Loucy (cell line): ENCODE measurements around the gene TDRD1.

Experiments used
- H2AFZ ChIP-seq: fragments of 200-600 bp; sonication (generic); 2 replicates; pipeline ENCODE4 v1.6.0; 2016; ENCODE audit warnings: antibody characterized with exemption, mild to moderate bottlenecking, low read length, moderate library complexity
- H3F3A ChIP-seq: fragments of 200-600 bp; 2 replicates; pipeline ENCODE4 v1.6.0; 2016; ENCODE audit warnings: antibody characterized with exemption, low read depth, mild to moderate bottlenecking
- H3K27me3 ChIP-seq: fragments of 200-600 bp; sonication (generic); 2 replicates; pipeline ENCODE4 v1.6.1; 2014; ENCODE audit warnings: low read length, mild to moderate bottlenecking; ENCODE audit not compliant: insufficient read depth, poor library complexity, severe bottlenecking
- H3K36me3 ChIP-seq: fragments of 200-600 bp; sonication (generic); 2 replicates; pipeline ENCODE4 v1.6.1; 2016; ENCODE audit warnings: low read length; ENCODE audit not compliant: insufficient read depth
- H3K4me1 ChIP-seq: fragments of 200-600 bp; sonication (generic); 2 replicates; pipeline ENCODE4 v1.5.1; 2014; ENCODE audit warnings: low read length, mild to moderate bottlenecking; ENCODE audit not compliant: insufficient read depth, poor library complexity, severe bottlenecking
- H3K4me2 ChIP-seq: fragments of 200-600 bp; sonication (generic); 2 replicates; pipeline ENCODE4 v1.6.0; 2014; ENCODE audit warnings: antibody characterized with exemption, low read length, low read depth, mild to moderate bottlenecking; ENCODE audit not compliant: poor library complexity, severe bottlenecking
- H3K4me3 ChIP-seq: fragments of 200-600 bp; sonication (generic); 2 replicates; pipeline ENCODE4 v1.5.1; 2014; ENCODE audit warnings: low read length, mild to moderate bottlenecking, mixed read lengths; ENCODE audit not compliant: poor library complexity, severe bottlenecking
- H3K79me2 ChIP-seq: fragments of 200-600 bp; sonication (generic); 2 replicates; pipeline ENCODE4 v1.6.1; 2014; ENCODE audit warnings: low read length; ENCODE audit not compliant: insufficient read depth
- H3K9ac ChIP-seq: fragments of 200-600 bp; sonication (generic); 2 replicates; pipeline ENCODE4 v1.6.0; 2014; ENCODE audit warnings: mild to moderate bottlenecking, low read depth, low read length, moderate library complexity; ENCODE audit not compliant: poor library complexity, severe bottlenecking
- H3K9me2 ChIP-seq: fragments of 200-600 bp; sonication (generic); replicated peaks from 2 replicates; pipeline ENCODE4 v1.6.1; 2016; ENCODE audit warnings: low read depth, low read length, mixed read lengths
- H3K9me3 ChIP-seq: fragments of 200-600 bp; sonication (generic); 2 replicates; pipeline ENCODE4 v1.6.1; 2014; ENCODE audit warnings: mild to moderate bottlenecking, antibody characterized with exemption, low read length, low read depth; ENCODE audit not compliant: insufficient read depth
- H4K20me1 ChIP-seq: fragments of 200-600 bp; sonication (generic); 2 replicates; pipeline ENCODE4 v1.6.0; 2014; ENCODE audit warnings: antibody characterized with exemption, low read length, mild to moderate bottlenecking; ENCODE audit not compliant: insufficient read depth, poor library complexity, severe bottlenecking
- EZH2phosphoT487 ChIP-seq: fragments of 200-600 bp; IDR thresholded peaks from 2 replicates; pipeline ENCODE4 v1.6.1; 2018; ENCODE audit warnings: antibody characterized with exemption, mild to moderate bottlenecking, moderate library complexity, borderline replicate concordance
- TF ChIP-seq, protein P1 (sequence below): fragments of 200-600 bp; sonication (generic); conservative IDR thresholded peaks from 2 replicates; pipeline ENCODE4 v1.5.1; 2014; ENCODE audit warnings: mild to moderate bottlenecking, antibody characterized with exemption, low read length

Gene TDRD1

DNA sequence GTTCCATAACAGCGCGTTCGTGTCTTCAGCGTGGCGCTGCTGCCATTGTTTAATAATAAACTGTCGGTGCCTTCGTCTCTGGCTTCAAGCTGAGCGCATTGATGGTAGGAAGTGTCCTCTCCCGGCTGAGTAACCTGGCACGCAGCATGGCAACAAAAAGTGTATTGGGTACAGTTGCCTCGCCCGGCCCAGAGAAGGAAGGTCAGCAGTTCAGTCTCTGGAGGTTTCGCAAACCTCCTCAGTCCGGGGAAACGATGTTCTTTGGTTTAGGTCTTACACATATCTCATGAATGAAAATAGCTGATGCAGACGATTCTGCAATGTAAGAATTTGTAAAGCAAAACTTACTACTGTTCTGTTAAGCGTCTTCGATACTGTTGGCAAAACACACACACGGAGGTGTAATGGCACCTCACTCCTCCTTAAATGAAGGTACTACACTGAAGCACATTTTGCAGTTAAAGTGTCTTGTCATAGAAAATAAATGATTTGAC is 4.4 kb upstream of the TDRD1 start:
- H3K79me2 ChIP-seq: peaks cover 46% of the 10 kb centered on the region
- H3F3A ChIP-seq: peaks cover 15% of the 10 kb centered on the region; the same call in 1 of the 2 replicates
- H3K27me3 ChIP-seq: peaks cover 4% of the 10 kb centered on the region
- H3K36me3 ChIP-seq: no peaks in the 10 kb centered on the region
- peaks cover 5% of the 10 kb centered on the region for H4K20me1 ChIP-seq
- H3K4me2 ChIP-seq: peak overlapping the region; percentile 94
- TF ChIP-seq, protein P1, sequence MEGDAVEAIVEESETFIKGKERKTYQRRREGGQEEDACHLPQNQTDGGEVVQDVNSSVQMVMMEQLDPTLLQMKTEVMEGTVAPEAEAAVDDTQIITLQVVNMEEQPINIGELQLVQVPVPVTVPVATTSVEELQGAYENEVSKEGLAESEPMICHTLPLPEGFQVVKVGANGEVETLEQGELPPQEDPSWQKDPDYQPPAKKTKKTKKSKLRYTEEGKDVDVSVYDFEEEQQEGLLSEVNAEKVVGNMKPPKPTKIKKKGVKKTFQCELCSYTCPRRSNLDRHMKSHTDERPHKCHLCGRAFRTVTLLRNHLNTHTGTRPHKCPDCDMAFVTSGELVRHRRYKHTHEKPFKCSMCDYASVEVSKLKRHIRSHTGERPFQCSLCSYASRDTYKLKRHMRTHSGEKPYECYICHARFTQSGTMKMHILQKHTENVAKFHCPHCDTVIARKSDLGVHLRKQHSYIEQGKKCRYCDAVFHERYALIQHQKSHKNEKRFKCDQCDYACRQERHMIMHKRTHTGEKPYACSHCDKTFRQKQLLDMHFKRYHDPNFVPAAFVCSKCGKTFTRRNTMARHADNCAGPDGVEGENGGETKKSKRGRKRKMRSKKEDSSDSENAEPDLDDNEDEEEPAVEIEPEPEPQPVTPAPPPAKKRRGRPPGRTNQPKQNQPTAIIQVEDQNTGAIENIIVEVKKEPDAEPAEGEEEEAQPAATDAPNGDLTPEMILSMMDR: no peak
- no peak for TF ChIP-seq EZH2phosphoT487
- peaks cover 25% of the 10 kb centered on the region for H3K4me1 ChIP-seq
- peak overlapping the region; percentile 92 for H2AFZ ChIP-seq
- peak overlapping the region; percentile 84 for H3K4me3 ChIP-seq
- H3K9me3 ChIP-seq: no peaks in the 10 kb centered on the region
- H3K9me2 ChIP-seq: no peaks in the 10 kb centered on the region
- peak overlapping the region; percentile 77 for H3K9ac ChIP-seq

DNA sequence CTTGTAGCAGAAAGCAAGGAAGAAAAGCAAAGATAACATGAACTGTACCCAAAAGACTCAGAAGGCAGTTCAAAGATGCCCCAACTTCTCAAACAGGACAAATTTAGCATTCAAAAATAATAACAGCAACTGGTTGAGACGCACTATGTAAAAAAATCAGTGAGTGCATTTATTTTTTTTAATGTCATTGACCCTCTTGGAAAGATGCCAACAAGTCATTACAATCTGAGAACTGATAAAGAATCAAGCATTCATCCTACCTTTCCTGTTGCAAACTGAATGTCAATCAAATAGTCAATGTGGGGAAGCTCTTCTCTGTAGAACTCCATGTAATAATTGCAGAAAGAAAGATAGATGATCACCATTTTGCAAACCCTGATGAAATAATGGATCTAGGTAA is 3.5 kb upstream of the TDRD1 start:
- peaks cover 36% of the 10 kb centered on the region for H3K79me2 ChIP-seq

DNA sequence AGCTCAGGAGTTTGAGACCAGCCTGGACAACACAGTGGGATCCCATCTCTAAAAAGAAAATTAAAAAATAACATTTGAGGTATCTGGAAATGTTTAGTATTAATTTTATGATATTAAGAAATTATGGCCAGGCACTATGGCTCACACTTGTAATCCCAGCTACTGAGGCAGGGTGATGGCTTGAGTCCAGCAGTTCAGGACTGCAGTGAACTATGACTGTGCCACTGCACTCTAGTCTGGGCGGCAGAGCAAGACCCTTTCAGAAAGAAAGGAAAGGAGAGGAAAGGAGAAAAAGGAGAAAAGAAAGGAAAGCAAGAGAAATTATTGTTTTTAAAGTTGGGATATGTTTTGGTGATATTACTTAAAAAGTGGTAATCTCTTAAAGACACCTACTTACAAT is 2.6 kb upstream of the TDRD1 start:
- Histone ChIP-seq H3K79me2 (peaks cover 28% of the 10 kb centered on the region), H2AFZ (no peak overlapping the region), H3K9me2 (no peaks in the 10 kb centered on the region), H3K4me1 (peaks cover 25% of the 10 kb centered on the region), H3K9ac (no peak overlapping the region), H4K20me1 (peaks cover 5% of the 10 kb centered on the region), H3K36me3 (no peaks in the 10 kb centered on the region), H3K27me3 (peaks cover 4% of the 10 kb centered on the region), H3F3A (peaks cover 15% of the 10 kb centered on the region; the same call in 1 of the 2 replicates), H3K4me3 (no peak overlapping the region), H3K9me3 (no peaks in the 10 kb centered on the region), H3K4me2 (no peak overlapping the region)
- TF ChIP-seq, protein P1: no peak
- TF ChIP-seq EZH2phosphoT487: no peak

More for the DNA sequence above, 3.5 kb upstream of the TDRD1 start:
- H3K27me3 ChIP-seq: peaks cover 4% of the 10 kb centered on the region
- H3K9me2 ChIP-seq: no peaks in the 10 kb centered on the region
- peak overlapping the region; percentile 94 for H3K4me2 ChIP-seq
- TF ChIP-seq, protein P1: no peak
- TF ChIP-seq EZH2phosphoT487: no peak
- H3K9me3 ChIP-seq: no peaks in the 10 kb centered on the region
- no peak overlapping the region for H2AFZ ChIP-seq
- no peaks in the 10 kb centered on the region for H3K36me3 ChIP-seq
- H3K4me1 ChIP-seq: peaks cover 25% of the 10 kb centered on the region
- H3K9ac ChIP-seq: no peak overlapping the region
- peaks cover 5% of the 10 kb centered on the region for H4K20me1 ChIP-seq
- H3F3A ChIP-seq: peaks cover 15% of the 10 kb centered on the region; the same call in 1 of the 2 replicates
- no peak overlapping the region for H3K4me3 ChIP-seq
